ENCODE measurements around the gene RIMS1. TPM values are rescaled to one million over a fixed set of nuclear protein-coding genes. Genes with fewer than 3 reads are reported as not detected.

The RIMS1 gene
- total RNA-seq, 1 donor from 2014 or later, result not detected

GRCh38 chr6:72363844-72364740 lies 477.7 kb downstream of the RIMS1 start:
- intact Hi-C loops (cut with micrococcal nuclease), result no loop called here
- Mint-ChIP-seq H3K4me1 (ENCODE audit: low read depth) (no peaks in the 10 kb centered on the region), H3K27me3 (ENCODE audit: low read depth) (peaks cover 4% of the 10 kb centered on the region), H3K9me3 (no peaks in the 10 kb centered on the region), H3K36me3 (ENCODE audit: low read depth) (no peaks in the 10 kb centered on the region), H3K27ac (no peak overlapping the region), H3K4me3 (ENCODE audit: low read depth) (no peak overlapping the region)
- no peak for DNase-seq (ENCODE audit: low spot score)

DNA sequence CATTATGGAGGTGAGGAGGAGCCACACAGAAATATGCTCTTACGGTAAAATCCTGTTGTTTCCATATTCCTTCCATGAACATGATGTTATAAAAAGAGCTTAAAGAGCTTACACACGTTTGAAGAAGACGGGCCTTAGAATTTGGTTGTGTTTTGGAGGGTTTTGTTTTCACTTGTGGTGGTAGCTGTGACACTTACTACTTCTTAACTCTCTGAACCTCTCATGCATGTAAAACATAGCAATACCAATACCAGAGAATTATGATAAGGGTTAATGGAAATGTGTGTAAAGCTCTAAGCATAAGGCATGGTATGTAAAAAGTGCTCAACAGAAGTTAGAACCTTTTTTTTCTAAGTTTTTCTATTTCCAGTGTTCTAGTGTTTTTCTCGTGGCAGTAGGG lies 479.4 kb downstream of the RIMS1 start:
- no peaks in the 10 kb centered on the region for H3K4me1 Mint-ChIP-seq (ENCODE audit: low read depth)
- DNase-seq (ENCODE audit: low spot score), result no peak
- no peaks in the 10 kb centered on the region for H3K9me3 Mint-ChIP-seq
- H3K36me3 Mint-ChIP-seq (ENCODE audit: low read depth), result no peaks in the 10 kb centered on the region
- no peak overlapping the region for H3K27ac Mint-ChIP-seq
- peaks cover 4% of the 10 kb centered on the region for H3K27me3 Mint-ChIP-seq (ENCODE audit: low read depth)
- intact Hi-C loops (cut with micrococcal nuclease), result no loop called here
- H3K4me3 Mint-ChIP-seq (ENCODE audit: low read depth), result no peak overlapping the region

DNA sequence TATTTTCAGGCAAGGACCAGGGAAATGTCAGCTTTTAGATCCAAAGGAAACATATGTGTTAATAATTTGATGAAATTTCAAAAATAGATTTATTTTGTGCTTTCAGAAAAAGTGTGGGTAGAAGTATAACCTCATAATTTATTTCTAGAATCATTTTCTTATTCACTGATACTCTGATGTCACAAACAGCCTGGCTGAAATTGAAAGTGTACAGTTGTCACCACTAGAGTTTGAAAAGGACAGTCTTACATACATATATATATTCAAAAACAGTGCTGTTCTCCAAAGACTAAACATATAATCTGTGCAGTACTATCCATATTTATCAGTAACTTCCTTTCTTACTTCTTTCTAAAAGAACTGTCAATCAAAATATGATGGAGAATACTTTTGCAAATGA lies 481.1 kb downstream of the RIMS1 start:
- no peak for DNase-seq (ENCODE audit: low spot score)
- H3K9me3 Mint-ChIP-seq, result no peaks in the 10 kb centered on the region
- no peak overlapping the region for H3K27ac Mint-ChIP-seq
- intact Hi-C loops (cut with micrococcal nuclease), result no loop called here
- peaks cover 4% of the 10 kb centered on the region for H3K27me3 Mint-ChIP-seq (ENCODE audit: low read depth)
- no peak overlapping the region for H3K4me3 Mint-ChIP-seq (ENCODE audit: low read depth)
- H3K36me3 Mint-ChIP-seq (ENCODE audit: low read depth), result no peaks in the 10 kb centered on the region
- no peaks in the 10 kb centered on the region for H3K4me1 Mint-ChIP-seq (ENCODE audit: low read depth)

GRCh38 chr6:72371473-72371872 lies 485.1 kb downstream of the RIMS1 start:
- Mint-ChIP-seq H3K36me3 (ENCODE audit: low read depth) (no peaks in the 10 kb centered on the region), H3K9me3 (no peaks in the 10 kb centered on the region), H3K27ac (no peak overlapping the region), H3K4me1 (ENCODE audit: low read depth) (no peaks in the 10 kb centered on the region), H3K27me3 (ENCODE audit: low read depth) (peaks cover 4% of the 10 kb centered on the region), H3K4me3 (ENCODE audit: low read depth) (no peak overlapping the region)
- intact Hi-C loops (cut with micrococcal nuclease), result no loop called here
- no peak for DNase-seq (ENCODE audit: low spot score)

DNA sequence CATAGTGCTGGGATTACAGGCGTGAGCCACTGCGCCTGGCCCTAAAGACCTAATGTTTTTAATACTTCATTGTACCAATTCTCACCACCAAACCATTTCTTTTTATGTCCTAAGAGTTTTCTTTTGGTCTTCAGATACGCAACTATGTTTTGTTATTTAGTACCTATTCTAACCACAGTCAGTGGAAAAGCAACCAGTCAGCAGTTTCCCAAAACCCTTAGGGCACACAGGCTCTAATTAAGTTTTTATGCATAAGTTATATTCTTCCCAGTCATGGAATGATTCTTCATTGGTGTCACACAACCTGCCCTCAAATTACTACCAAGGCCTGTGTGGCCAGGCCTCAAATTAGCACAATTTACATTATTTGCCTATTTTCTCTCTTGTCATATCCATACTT lies 487.8 kb downstream of the RIMS1 start:
- H3K9me3 Mint-ChIP-seq, result no peaks in the 10 kb centered on the region
- DNase-seq (ENCODE audit: low spot score), result no peak
- no peaks in the 10 kb centered on the region for H3K4me1 Mint-ChIP-seq (ENCODE audit: low read depth)
- H3K27ac Mint-ChIP-seq, result no peak overlapping the region
- H3K4me3 Mint-ChIP-seq (ENCODE audit: low read depth), result no peak overlapping the region
- H3K27me3 Mint-ChIP-seq (ENCODE audit: low read depth), result no peaks in the 10 kb centered on the region
- intact Hi-C loops (cut with micrococcal nuclease), result no loop called here
- H3K36me3 Mint-ChIP-seq (ENCODE audit: low read depth), result no peaks in the 10 kb centered on the region

GRCh38 chr6:72374857-72375256 lies 488.5 kb downstream of the RIMS1 start:
- Mint-ChIP-seq H3K27me3 (ENCODE audit: low read depth) (no peaks in the 10 kb centered on the region), H3K36me3 (ENCODE audit: low read depth) (no peaks in the 10 kb centered on the region)
- DNase-seq (ENCODE audit: low spot score), result no peak

DNA sequence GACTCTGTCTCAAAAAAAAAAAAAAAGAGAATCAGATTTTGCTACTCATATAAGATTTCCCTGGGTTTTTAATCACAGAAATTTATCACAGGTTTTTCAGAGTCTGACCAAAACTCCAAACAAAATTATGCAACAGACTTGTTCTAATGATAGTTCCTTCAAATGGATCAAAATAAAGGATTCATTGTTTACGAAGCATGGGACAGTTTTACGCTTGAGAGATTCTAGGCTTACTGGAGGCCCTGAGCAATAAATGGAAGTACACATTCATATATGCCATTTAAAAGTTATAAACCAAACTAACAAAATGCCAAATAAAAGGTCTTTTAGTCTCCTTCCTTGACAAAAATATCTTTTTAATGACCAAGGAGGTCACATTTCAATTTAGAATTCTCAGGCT lies 490.4 kb downstream of the RIMS1 start:
- intact Hi-C loops (cut with micrococcal nuclease), result no loop called here

More at GRCh38 chr6:72374857-72375256, 488.5 kb downstream of the RIMS1 start:
- H3K27ac Mint-ChIP-seq, result no peak overlapping the region
- no peaks in the 10 kb centered on the region for H3K9me3 Mint-ChIP-seq
- no peak overlapping the region for H3K4me3 Mint-ChIP-seq (ENCODE audit: low read depth)
- intact Hi-C loops (cut with micrococcal nuclease), result no loop called here
- H3K4me1 Mint-ChIP-seq (ENCODE audit: low read depth), result no peaks in the 10 kb centered on the region

DNA sequence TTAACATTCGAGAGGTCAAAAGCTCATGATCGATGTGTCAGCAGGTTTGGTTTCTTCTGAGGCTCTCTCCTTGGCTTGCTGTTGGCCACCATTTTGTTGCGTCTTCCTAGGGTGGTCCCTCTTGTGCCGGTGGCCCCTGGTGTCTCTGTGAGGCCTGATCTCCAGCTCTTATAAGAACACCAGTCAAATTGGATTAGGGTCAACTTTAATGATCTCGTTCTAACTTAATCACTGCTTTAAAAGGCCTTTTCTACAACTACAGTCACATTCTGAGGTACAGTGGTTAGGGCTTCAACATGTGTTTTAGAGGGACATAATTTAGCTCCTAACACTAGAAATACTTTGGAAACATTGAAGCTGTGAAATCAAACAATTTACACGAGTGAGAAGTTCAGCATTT lies 494.7 kb downstream of the RIMS1 start:
- Mint-ChIP-seq H3K4me3 (ENCODE audit: low read depth) (no peak overlapping the region), H3K27me3 (ENCODE audit: low read depth) (peaks cover 2% of the 10 kb centered on the region), H3K4me1 (ENCODE audit: low read depth) (no peaks in the 10 kb centered on the region), H3K36me3 (ENCODE audit: low read depth) (no peaks in the 10 kb centered on the region), H3K27ac (no peak overlapping the region), H3K9me3 (no peaks in the 10 kb centered on the region)
- DNase-seq (ENCODE audit: low spot score), result no peak
- intact Hi-C loops (cut with micrococcal nuclease), result no loop called here

More for the DNA sequence above, 490.4 kb downstream of the RIMS1 start:
- Mint-ChIP-seq H3K4me3 (ENCODE audit: low read depth) (no peak overlapping the region), H3K4me1 (ENCODE audit: low read depth) (no peaks in the 10 kb centered on the region), H3K36me3 (ENCODE audit: low read depth) (no peaks in the 10 kb centered on the region), H3K27me3 (ENCODE audit: low read depth) (no peaks in the 10 kb centered on the region), H3K27ac (no peak overlapping the region), H3K9me3 (no peaks in the 10 kb centered on the region)
- DNase-seq (ENCODE audit: low spot score), result no peak

DNA sequence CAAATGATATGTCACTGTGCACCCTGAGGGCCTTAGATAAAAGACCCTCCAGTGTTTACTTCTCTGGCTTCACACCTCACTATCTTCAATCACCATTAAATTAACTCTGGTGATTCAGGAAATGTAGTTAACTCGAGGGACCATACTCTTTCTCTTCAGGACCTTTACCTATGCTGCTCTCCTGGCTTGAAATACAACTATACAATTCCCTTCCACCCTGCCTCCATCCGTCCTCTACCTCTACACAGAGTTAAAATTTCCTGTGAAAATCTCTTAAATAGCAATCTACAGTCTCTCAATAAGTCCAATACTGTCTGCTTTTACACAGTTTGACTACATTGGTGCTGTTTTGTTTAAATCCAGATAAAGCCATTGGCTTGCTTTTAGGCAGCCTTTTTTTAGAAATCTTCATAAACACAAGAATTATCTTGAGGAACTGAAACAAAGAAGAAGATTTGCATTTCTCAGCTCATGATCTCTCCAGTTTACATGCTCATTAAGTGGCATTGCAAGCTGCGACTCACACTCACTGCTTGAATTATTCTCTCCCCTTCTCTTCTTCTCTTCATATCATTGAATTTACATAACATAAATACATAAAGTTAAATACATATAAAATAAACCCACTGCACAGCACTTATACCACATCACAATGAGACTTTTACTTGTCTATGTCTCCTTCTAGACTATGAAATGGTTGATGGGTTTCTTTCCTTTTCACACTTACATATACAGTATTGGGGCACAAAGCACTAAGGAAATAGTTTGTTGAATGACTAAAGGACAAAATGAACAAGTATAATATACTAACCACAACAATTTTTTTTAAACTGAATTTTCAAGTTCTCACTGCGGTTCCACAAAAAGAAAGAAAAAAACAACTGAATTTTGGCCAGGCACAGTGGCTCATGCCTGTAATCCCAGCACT lies 496.5 kb downstream of the RIMS1 start:
- Mint-ChIP-seq H3K9me3 (no peaks in the 10 kb centered on the region), H3K27me3 (ENCODE audit: low read depth) (peaks cover 2% of the 10 kb centered on the region)

DNA sequence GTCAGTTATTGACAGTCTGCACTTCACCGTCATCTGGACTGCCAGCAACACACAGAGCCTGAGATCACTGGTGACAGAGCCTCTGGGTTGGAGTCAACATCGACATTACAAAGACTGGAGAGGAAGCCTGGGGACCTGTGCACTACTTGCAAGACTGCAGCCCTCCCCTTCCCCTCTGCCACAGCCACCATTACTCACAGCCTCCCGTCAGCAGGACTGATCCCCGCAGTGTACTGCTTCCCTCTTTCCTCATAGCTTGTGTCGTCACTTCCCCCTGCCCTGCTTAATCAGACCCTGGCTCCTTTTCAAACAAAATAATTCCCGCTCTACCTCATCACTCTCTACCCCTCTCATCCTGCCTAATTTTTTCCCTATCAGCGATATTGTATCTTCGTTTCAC lies 500.0 kb downstream of the RIMS1 start:
- H3K36me3 Mint-ChIP-seq (ENCODE audit: low read depth), result no peaks in the 10 kb centered on the region

More for the DNA sequence above, 496.5 kb downstream of the RIMS1 start:
- no peaks in the 10 kb centered on the region for H3K4me1 Mint-ChIP-seq (ENCODE audit: low read depth)
- no peak overlapping the region for H3K27ac Mint-ChIP-seq
- DNase-seq (ENCODE audit: low spot score), result no peak
- H3K36me3 Mint-ChIP-seq (ENCODE audit: low read depth), result no peaks in the 10 kb centered on the region
- no peak overlapping the region for H3K4me3 Mint-ChIP-seq (ENCODE audit: low read depth)
- intact Hi-C loops (cut with micrococcal nuclease), result no loop called here

GRCh38 chr6:72389698-72390097 lies 503.3 kb downstream of the RIMS1 start:
- intact Hi-C loops (cut with micrococcal nuclease), result no loop called here
- Mint-ChIP-seq H3K4me1 (ENCODE audit: low read depth) (no peaks in the 10 kb centered on the region), H3K27ac (no peak overlapping the region), H3K4me3 (ENCODE audit: low read depth) (no peak overlapping the region), H3K9me3 (no peaks in the 10 kb centered on the region), H3K36me3 (ENCODE audit: low read depth) (no peaks in the 10 kb centered on the region), H3K27me3 (ENCODE audit: low read depth) (no peaks in the 10 kb centered on the region)
- no peak for DNase-seq (ENCODE audit: low spot score)

More for the DNA sequence above, 500.0 kb downstream of the RIMS1 start:
- Mint-ChIP-seq H3K4me1 (ENCODE audit: low read depth) (no peaks in the 10 kb centered on the region), H3K9me3 (no peaks in the 10 kb centered on the region), H3K27me3 (ENCODE audit: low read depth) (peaks cover 2% of the 10 kb centered on the region), H3K27ac (no peak overlapping the region), H3K4me3 (ENCODE audit: low read depth) (no peak overlapping the region)
- no peak for DNase-seq (ENCODE audit: low spot score)
- intact Hi-C loops (cut with micrococcal nuclease), result no loop called here

GRCh38 chr6:72390548-72390947 lies 504.2 kb downstream of the RIMS1 start:
- no peak overlapping the region for H3K4me3 Mint-ChIP-seq (ENCODE audit: low read depth)
- peaks cover 3% of the 10 kb centered on the region for H3K27me3 Mint-ChIP-seq (ENCODE audit: low read depth)
- no peak for DNase-seq (ENCODE audit: low spot score)
- intact Hi-C loops (cut with micrococcal nuclease), result no loop called here
- no peaks in the 10 kb centered on the region for H3K9me3 Mint-ChIP-seq
- H3K27ac Mint-ChIP-seq, result no peak overlapping the region
- no peaks in the 10 kb centered on the region for H3K36me3 Mint-ChIP-seq (ENCODE audit: low read depth)
- no peaks in the 10 kb centered on the region for H3K4me1 Mint-ChIP-seq (ENCODE audit: low read depth)

- Mint-ChIP-seq H3K4me1 (ENCODE audit: low read depth) (no peaks in the 10 kb centered on the region), H3K27me3 (ENCODE audit: low read depth) (peaks cover 4% of the 10 kb centered on the region), H3K9me3 (no peaks in the 10 kb centered on the region), H3K4me3 (ENCODE audit: low read depth) (no peak overlapping the region), H3K27ac (no peak overlapping the region), H3K36me3 (ENCODE audit: low read depth) (no peaks in the 10 kb centered on the region)
- intact Hi-C loops (cut with micrococcal nuclease), result no loop called here
- no peak for DNase-seq (ENCODE audit: low spot score)
Measured at GRCh38 chr6:72401865-72402264, 515.5 kb downstream of the RIMS1 start.

Measured in activated T-helper 2 cell treated with anti-CD3 and anti-CD28 coated beads, Interferon-gamma antibody, Interleukin-2, Interleukin-4, amounts not matched to agents 10 μg/mL and 5 μg/mL and 100 μg/mL, durations not matched to agents 14 hours and 24 hours and 36 hours (primary cell).